HEK293T (cell line): ENCODE measurements around the gene AFTPH.

Experiments
- ARNT ChIP-seq: fragments of 450-650 bp; IDR thresholded peaks from 2 replicates; pipeline ENCODE4 v1.6.1; 2017; ENCODE audit warnings: mild to moderate bottlenecking
- ELF4 ChIP-seq: fragments of 450-650 bp; IDR thresholded peaks from 2 replicates; pipeline ENCODE4 v1.6.1; 2017; ENCODE audit warnings: antibody characterized with exemption
- FOXM1 ChIP-seq: fragments of 450-650 bp; IDR thresholded peaks from 2 replicates; pipeline ENCODE4 v1.6.1; 2017; ENCODE audit warnings: mild to moderate bottlenecking, borderline replicate concordance
- HDGF ChIP-seq: fragments of 450-650 bp; IDR thresholded peaks from 2 replicates; pipeline ENCODE4 v1.6.1; 2017; ENCODE audit warnings: antibody characterized with exemption, borderline replicate concordance
- L3MBTL2 ChIP-seq: fragments of 450-650 bp; conservative IDR thresholded peaks from 2 replicates; pipeline ENCODE4 v1.6.1; 2016; ENCODE audit warnings: mild to moderate bottlenecking
- PKNOX1 ChIP-seq: fragments of 450-650 bp; IDR thresholded peaks from 2 replicates; pipeline ENCODE4 v1.6.1; 2016
- SP1 ChIP-seq: fragments of 450-650 bp; IDR thresholded peaks from 2 replicates; pipeline ENCODE4 v1.6.1; 2017
- SUZ12 ChIP-seq: fragments of 450-650 bp; IDR thresholded peaks from 2 replicates; pipeline ENCODE4 v1.6.1; 2016; ENCODE audit warnings: mild to moderate bottlenecking
- TARDBP ChIP-seq: fragments of 450-650 bp; IDR thresholded peaks from 2 replicates; pipeline ENCODE4 v1.6.1; 2016
- ZNF384 ChIP-seq: fragments of 450-650 bp; IDR thresholded peaks from 2 replicates; pipeline ENCODE4 v1.6.1; 2016

- no peak for TF ChIP-seq L3MBTL2
- no peak for TF ChIP-seq FOXM1
- TF ChIP-seq SP1: no peak
- no peak for TF ChIP-seq TARDBP
- no peak for TF ChIP-seq HDGF
- TF ChIP-seq ARNT: no peak
- no peak for TF ChIP-seq ELF4
- TF ChIP-seq ZNF384: no peak
- no peak for TF ChIP-seq PKNOX1
- no peak for TF ChIP-seq SUZ12
These were observed 45.5 kb upstream of the AFTPH start for GRCh38 chr2:64478502-64479230.
